NCI-H2107 treated with DMSO at 0.1 percent for 48 hours (cell line): ENCODE measurements around the gene UBE2L5.

Source experiments
- DNase-seq: peaks from one replicate; lab custom pipeline; 2025; ENCODE audit not compliant: unreplicated experiment; lab: John Stamatoyannopoulos, UW

Gene UBE2L5

DNA sequence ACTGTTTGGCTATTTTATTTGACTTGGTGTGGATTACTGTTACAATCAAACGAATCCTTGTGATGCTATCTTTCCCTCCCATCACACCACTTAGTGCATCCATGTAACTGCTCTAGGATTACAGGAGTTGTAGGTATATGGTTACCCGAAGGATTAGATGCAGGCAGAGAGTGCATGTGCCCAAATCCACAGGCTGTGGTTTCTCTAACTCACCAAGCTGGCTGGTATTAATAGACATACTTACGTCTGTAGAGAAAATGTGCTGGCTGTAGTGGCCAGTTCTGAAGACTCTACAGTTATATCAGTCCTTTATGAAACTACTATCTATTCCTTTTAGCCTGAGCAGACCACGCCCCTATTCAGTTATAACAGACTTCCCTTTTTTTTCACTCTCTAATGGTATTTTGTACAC lies 44.6 kb downstream of the UBE2L5 start:
- peak; percentile 82 for DNase-seq

DNA sequence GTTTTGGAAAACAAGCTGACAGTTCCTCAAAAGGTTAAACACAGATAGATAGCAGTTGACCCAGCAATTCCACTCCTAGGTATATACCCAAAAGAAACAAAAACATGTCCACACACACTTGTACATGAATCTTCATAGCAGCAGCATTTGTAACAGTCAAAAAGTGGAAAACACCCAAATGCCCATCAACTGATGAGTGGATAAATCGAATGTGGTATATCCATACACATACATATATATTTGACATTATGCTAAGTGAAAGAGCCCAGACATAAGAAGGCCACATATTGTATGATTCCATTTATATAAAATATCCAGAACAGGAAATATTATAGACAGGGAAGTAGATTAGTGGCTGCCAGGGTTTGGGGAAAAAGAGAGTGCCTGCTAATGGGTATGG lies 51.4 kb downstream of the UBE2L5 start:
- no peak for DNase-seq

DNA sequence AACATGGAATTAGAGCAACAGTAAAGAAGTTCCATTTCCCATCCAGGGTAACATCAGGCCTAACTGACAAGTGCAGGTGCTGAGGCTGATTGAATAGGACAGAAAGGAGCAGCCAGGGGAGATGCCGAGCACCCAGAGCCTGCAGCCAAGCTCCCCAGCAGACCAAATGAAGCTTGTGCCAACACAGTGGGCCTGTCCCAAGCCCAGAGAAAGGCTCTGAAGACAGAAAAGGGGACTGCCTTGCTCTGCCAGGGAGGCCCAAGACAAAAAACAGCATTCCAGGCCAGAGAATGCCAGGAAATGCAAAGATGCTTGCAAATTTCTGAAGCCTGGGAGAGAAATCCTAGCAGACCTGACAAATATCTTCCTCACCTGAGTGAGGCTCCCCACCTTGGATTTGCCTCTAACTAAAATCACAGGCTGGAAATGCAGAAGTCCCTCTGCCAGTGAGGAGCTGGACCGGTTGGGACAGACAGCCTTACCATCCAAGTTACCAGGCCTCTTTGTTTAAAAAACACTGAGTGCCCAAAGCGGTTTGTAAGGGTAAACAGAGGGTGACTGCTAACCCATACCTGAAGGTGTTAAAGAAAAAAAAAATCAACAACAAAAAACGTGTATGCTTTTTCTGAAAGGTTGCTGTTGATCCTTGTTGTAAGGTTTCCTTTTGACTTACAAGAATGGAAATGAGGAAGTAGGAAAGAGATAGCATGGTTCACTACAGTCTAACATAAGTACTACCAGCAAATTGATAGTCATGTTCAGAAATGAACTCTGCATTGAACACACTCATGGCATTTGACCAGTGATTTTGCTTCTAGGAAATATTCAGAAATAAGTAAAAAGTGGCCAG lies 55.3 kb downstream of the UBE2L5 start:
- DNase-seq = no peak
